Right lobe of liver (tissue), 6 donors: ENCODE measurements around the gene FMO3. TPM values are rescaled to one million over a fixed set of nuclear protein-coding genes. Genes with fewer than 3 reads are reported as not detected.
A peak's percentile ranks its signal among the peaks of the same experiment; 100 is the strongest.

Source experiments
- ATAC-seq, 4 donors: fragments of 200-7000 bp; cut with Tn5 transposase; one replicate each; pipeline ENCODE4 v1.9.1; 2020; ENCODE audit warnings: mild to moderate bottlenecking in 4 of 4, moderate library complexity in 4 of 4
- DNase-seq, 3 donors: peaks; one replicate each; pipeline ENCODE4 v3.0.0-alpha.2; 2020
- H3K27ac ChIP-seq, 3 donors: fragments of 200-600 bp; one replicate each; pipeline ENCODE4 v1.8.0; 2022
- H3K27me3 ChIP-seq, 2 donors: fragments of 200-600 bp; one replicate each; pipeline ENCODE4 v1.8.0; 2022
- H3K36me3 ChIP-seq, 4 donors: fragments of 200-600 bp; sonication (generic) in 1 of 4; one replicate each; pipeline versions ENCODE4 v1.5.1 to v1.8.0; 2017 to 2022; ENCODE audit warnings: control low read depth in 1 of 4
- H3K4me1 ChIP-seq, 4 donors: fragments of 200-600 bp; sonication (generic) in 1 of 4; one replicate each; pipeline versions ENCODE4 v1.5.1 to v1.8.0; 2017 to 2022; ENCODE audit warnings: control low read depth in 1 of 4
- H3K4me3 ChIP-seq, 3 donors: fragments of 200-600 bp; one replicate each; pipeline ENCODE4 v1.8.0; 2022
- H3K9me3 ChIP-seq, 4 donors: fragments of 200-600 bp; sonication (generic) in 1 of 4; one replicate each; pipeline versions ENCODE4 v1.5.1 to v1.8.0; 2017 to 2022; ENCODE audit warnings: control low read depth in 1 of 4
- POLR2A ChIP-seq: fragments of 450-650 bp; IDR thresholded peaks from one replicate; pipeline ENCODE4 v1.6.1; 2017; ENCODE audit warnings: antibody characterized with exemption, mild to moderate bottlenecking
- WGBS: methylation state at CpG from one replicate; pipeline ENCODE4 v1.1.6; 2018; ENCODE audit warnings: low coverage, low lambda C conversion rate; ENCODE audit not compliant: insufficient coverage; ENCODE audit errors: missing lambda C conversion rate; 5-methylcytosine and 5-hydroxymethylcytosine counted together
- intact Hi-C, 2 donors: fragments of 100-400 bp; cut with DNase I; formaldehyde crosslinking; loops; one replicate each; pipeline versions ENCODE4 v1.11.2 to v1.14.1; 2022
- long read RNA-seq: library from polyadenylated mRNA; unstranded; transcript quantifications from one replicate; pipeline ENCODE4 v2.0.0, GENCODE V29; 2019
- total RNA-seq, 6 experiments: library from RNA; depleted of rRNA in 2 of 6; stranded (reverse); fragments of >200 nt in 2 of 6; fragmentation: NEBNext Ultra II Directional in 3 of 6; extraction: Animal tissue kit (Norgen Biotek cat#: 25700) in 3 of 6; gene quantifications; one replicate each; pipeline versions ENCODE4 v1.1.0 to v1.2.4, GENCODE V29; 2016 to 2023
- TF ChIP-seq, protein P1 (sequence below), 4 donors: fragments of 200-600 bp in 3 of 4; fragments of 450-650 bp in 1 of 4; IDR thresholded peaks; one replicate each; pipeline versions ENCODE4 v1.5.1 to v1.8.0; 2016 to 2022; ENCODE audit warnings: antibody characterized with exemption in 4 of 4, mild to moderate bottlenecking in 2 of 4
- donor health status: DM: no; HTN: yes; CAD: no.
- donor health status: DM: no; HTN: no; CAD: no.
- donor health status: DM: no; HTN: no; CAD: no.
- donor health status: DM: no; HTN: yes; CAD: no.
- donor health status: DM: no; HTN: yes; CAD: no.

Gene FMO3
- total RNA-seq = 100 to 1,000 TPM; 107 to 428 (median 326) TPM
- long read RNA-seq, transcript FMO3-201 (9 exons, 2,087 nt) = major isoform, 18 of 39 reads
- long read RNA-seq, partial matches to known transcripts = 9 of 39 reads
- long read RNA-seq, other reads (novel, unspliced or antisense) = 12 of 39 reads

DNA sequence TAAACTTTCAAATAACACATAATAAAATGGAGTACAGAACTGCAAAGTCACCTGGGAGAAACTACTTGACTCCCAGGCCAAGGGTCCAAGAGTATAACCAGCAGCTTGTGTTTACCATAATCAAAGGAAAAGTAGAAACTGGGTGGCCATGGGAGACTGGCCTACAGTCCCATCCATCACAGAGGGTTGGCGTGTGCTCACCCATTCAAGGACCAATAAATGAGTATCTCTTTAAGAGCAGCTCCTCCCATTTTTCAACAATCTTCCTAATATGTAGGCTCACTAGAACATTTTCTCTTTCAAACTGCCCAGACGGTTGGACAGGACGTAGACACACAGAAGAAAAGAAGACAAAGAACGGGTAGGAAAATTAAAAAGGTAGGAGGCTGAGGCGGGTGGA, at the start of gene FMO3:
Gene FMO3 (plus strand): TSS at position 302 of the 400 bp plus-strand sequence. CDS start 1,754 bp downstream, outside the sequence.
- Histone ChIP-seq H3K4me1 (peaks cover 0 to 37% (median 7%) of the 10 kb centered on the region in 4 donors), H3K36me3 (peaks cover 0 to 4% (median 0%) of the 10 kb centered on the region in 4 donors), H3K4me3 (peak within 1 kb of the TSS; percentile 38 to 68 (median 63)), H3K27me3 (no peaks in the 10 kb centered on the region), H3K27ac (peak within 1 kb of the TSS; percentile 33 to 66 (median 59)), H3K9me3 (no peaks in the 10 kb centered on the region)
- WGBS = 23% methylated on average over 5 of the region's 5 CpGs
- intact Hi-C loops = no loop called here
- TF ChIP-seq, protein P1, sequence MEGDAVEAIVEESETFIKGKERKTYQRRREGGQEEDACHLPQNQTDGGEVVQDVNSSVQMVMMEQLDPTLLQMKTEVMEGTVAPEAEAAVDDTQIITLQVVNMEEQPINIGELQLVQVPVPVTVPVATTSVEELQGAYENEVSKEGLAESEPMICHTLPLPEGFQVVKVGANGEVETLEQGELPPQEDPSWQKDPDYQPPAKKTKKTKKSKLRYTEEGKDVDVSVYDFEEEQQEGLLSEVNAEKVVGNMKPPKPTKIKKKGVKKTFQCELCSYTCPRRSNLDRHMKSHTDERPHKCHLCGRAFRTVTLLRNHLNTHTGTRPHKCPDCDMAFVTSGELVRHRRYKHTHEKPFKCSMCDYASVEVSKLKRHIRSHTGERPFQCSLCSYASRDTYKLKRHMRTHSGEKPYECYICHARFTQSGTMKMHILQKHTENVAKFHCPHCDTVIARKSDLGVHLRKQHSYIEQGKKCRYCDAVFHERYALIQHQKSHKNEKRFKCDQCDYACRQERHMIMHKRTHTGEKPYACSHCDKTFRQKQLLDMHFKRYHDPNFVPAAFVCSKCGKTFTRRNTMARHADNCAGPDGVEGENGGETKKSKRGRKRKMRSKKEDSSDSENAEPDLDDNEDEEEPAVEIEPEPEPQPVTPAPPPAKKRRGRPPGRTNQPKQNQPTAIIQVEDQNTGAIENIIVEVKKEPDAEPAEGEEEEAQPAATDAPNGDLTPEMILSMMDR (IDR thresholded peaks at IDR 0.05) = no peak
- TF ChIP-seq POLR2A = peak; percentile 91
- peak; percentile 84 to 94 (median 86) for ATAC-seq
- peak; percentile 28 to 70 (median 62) for DNase-seq

DNA sequence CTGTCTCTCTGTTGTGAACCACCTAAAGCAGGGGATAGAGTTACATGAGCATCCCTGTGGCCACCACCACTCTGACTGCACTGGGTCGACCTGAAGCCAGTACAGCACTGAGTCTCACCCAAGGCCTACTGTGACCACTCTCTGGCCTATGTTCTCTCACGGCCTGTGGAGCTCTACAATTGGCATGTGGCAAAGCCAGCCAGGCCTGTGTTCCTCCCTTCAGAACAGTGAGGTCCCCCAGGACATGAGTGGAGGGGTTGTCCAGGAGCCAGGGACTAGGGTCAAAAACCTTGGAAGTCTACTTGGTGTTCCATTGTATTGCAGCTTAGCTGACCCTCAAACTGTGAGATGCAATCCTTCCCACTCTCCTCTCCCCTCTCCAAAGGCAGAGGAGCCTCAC, 42.7 kb upstream of the FMO3 start:
- Histone ChIP-seq H3K4me3 (no peak overlapping the region), H3K36me3 (no peaks in the 10 kb centered on the region), H3K27ac (no peak overlapping the region), H3K27me3 (no peaks in the 10 kb centered on the region), H3K9me3 (no peaks in the 10 kb centered on the region), H3K4me1 (no peaks in the 10 kb centered on the region)
- DNase-seq (no peak), ATAC-seq (no peak)
- TF ChIP-seq, protein P1 (IDR thresholded peaks at IDR 0.05) = no peak
- TF ChIP-seq POLR2A = no peak
- intact Hi-C loops = no loop called here
- WGBS = no CpG with 5 or more reads among the region's 2 CpGs

DNA sequence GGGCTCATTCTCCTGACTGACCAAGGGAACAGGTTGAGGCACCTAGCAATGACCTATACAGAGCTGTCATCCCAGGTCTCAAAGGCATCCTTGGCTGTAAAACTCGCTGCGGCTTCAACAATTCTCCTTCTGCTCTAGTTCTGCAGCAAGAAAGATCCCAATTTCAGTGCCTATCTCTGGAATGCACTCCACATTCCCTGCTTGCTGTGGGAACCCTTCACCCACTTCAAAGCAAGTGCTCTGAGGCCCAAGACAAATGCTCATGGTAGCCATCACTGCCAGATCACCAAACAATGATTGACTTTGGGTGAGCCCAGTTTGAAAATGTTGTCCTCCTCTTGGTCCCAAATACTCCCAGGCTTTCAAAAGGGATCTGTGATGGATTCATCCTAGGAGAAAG, 37.7 kb upstream of the FMO3 start:
- WGBS = no CpG with 5 or more reads among the region's 2 CpGs
- no peak for DNase-seq
- no peaks in the 10 kb centered on the region for H3K27me3 ChIP-seq
- no peaks in the 10 kb centered on the region for H3K36me3 ChIP-seq
- H3K9me3 ChIP-seq = no peaks in the 10 kb centered on the region
- TF ChIP-seq, protein P1 (IDR thresholded peaks at IDR 0.05) = no peak
- no peak for TF ChIP-seq POLR2A
- intact Hi-C loops = no loop called here
- no peak for ATAC-seq
- H3K27ac ChIP-seq = no peak overlapping the region
- H3K4me3 ChIP-seq = no peak overlapping the region
- no peaks in the 10 kb centered on the region for H3K4me1 ChIP-seq

DNA sequence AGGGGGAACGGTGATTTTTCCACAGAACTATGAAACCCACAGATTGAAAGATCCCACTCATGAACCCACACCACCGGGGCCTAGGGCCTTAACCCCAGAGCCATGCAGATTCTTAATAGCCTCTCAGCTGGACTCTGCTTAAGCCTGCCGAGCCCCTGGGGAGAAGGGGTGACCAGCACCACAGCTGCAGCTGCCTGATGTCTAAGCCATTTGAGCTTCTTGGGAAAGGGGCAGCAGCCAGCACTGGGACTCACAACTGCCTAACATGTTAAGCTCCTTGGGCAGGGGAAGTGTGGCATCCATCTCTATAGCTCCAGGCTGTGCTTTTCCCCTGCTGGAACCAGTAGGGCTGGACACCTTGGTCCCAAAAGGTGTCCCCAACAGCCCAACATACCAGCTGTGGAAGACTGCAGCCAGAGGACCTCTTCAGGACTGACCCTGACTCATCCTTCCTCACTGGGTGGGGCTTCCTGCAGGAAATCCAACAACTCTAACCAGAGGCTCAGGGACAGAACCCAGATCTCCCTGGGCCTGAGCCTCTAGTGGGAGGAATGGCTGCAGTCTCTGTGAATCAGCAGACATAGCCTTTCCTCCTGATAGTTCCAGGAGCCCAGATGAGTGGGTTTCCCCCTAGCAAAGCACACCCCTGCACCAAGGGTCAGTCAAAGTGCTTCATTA, 34.6 kb upstream of the FMO3 start:
- DNase-seq = no peak
- intact Hi-C loops = no loop called here

More for the DNA sequence above, 34.6 kb upstream of the FMO3 start:
- no peaks in the 10 kb centered on the region for H3K4me1 ChIP-seq
- ATAC-seq = no peak
- H3K27me3 ChIP-seq = no peaks in the 10 kb centered on the region
- no peak for TF ChIP-seq POLR2A
- TF ChIP-seq, protein P1 (IDR thresholded peaks at IDR 0.05) = no peak
- H3K27ac ChIP-seq = no peak overlapping the region
- H3K36me3 ChIP-seq = no peaks in the 10 kb centered on the region
- no peak overlapping the region for H3K4me3 ChIP-seq
- H3K9me3 ChIP-seq = no peaks in the 10 kb centered on the region
- WGBS = no CpG with 5 or more reads among the region's 3 CpGs
